K562 (cell line): Measurements from ENCODE around the gene MBOAT7. TPM values are rescaled to one million over a fixed set of nuclear protein-coding genes. Genes with fewer than 3 reads are reported as not detected.

ENCODE experiments used
- CAMTA2 ChIP-seq: fragments of 250-450 bp; sonication (Bioruptor Pico); conservative IDR thresholded peaks from 2 replicates; pipeline ENCODE4 v1.5.1; 2022
- FOXP4 ChIP-seq: sonication (generic); formaldehyde crosslinking; IDR thresholded peaks from 2 replicates; pipeline ENCODE4 v1.8.0; 2022; ENCODE audit warnings: mild to moderate bottlenecking, missing genetic modification reagents, borderline replicate concordance
- HDAC2 ChIP-seq: fragments of 450-650 bp; IDR thresholded peaks from 2 replicates; pipeline ENCODE4 v1.6.1; 2016; ENCODE audit warnings: mild to moderate bottlenecking
- MAZ ChIP-seq, 2 experiments: fragments of 450-650 bp in 1 of 2; sonication (generic) in 1 of 2; formaldehyde crosslinking; IDR thresholded peaks in 1 of 2; conservative IDR thresholded peaks in 1 of 2; 2 replicates each; pipeline versions ENCODE4 v1.4.0 to v1.5.0; 2020; ENCODE audit warnings: mild to moderate bottlenecking in 1 of 2, missing genetic modification reagents in 1 of 2
- MYC ChIP-seq, 2 experiments: fragments of 250-450 bp in 1 of 2; sonication (Bioruptor Pico) in 1 of 2; IDR thresholded peaks; 2 replicates each; pipeline versions ENCODE4 v1.5.1 to v1.6.1; 2012 to 2021; ENCODE audit warnings: low read depth in 2 of 2, borderline replicate concordance in 1 of 2, improper control_type of control experiment in 1 of 2, low read length in 1 of 2, mild to moderate bottlenecking in 1 of 2, moderate library complexity in 1 of 2
- PHF8 ChIP-seq: fragments of 200-600 bp; sonication (generic); IDR thresholded peaks from 2 replicates; pipeline ENCODE4 v1.6.1; 2012; ENCODE audit warnings: mixed run types, mild to moderate bottlenecking, inconsistent platforms, low read length, moderate library complexity, borderline replicate concordance
- SIN3A ChIP-seq, 2 experiments: fragments of 150-350 bp in 1 of 2; IDR thresholded peaks; 2 replicates each; pipeline ENCODE4 v1.6.1; 2011 to 2016; ENCODE audit warnings: borderline replicate concordance in 2 of 2, low read depth in 2 of 2, low read length in 2 of 2, mild to moderate bottlenecking in 2 of 2, moderate library complexity in 2 of 2; ENCODE audit not compliant: control insufficient read depth in 1 of 2
- SP1 ChIP-seq: sonication (generic); formaldehyde crosslinking; IDR thresholded peaks from 2 replicates; pipeline ENCODE4 v1.8.1; 2022; ENCODE audit warnings: mild to moderate bottlenecking, missing genetic modification reagents
- ZC3H11A ChIP-seq: IDR thresholded peaks from 2 replicates; pipeline ENCODE4 v1.6.1; 2012; ENCODE audit warnings: low read depth, low read length, improper control_type of control experiment
- ZHX1 ChIP-seq: fragments of 150-350 bp; conservative IDR thresholded peaks from 2 replicates; pipeline ENCODE4 v1.6.1; 2014; ENCODE audit warnings: low read length
- polyA plus RNA-seq, 8 experiments: library from polyadenylated mRNA; depleted of rRNA in 4 of 8; stranded (reverse) in 5 of 8; unstranded in 3 of 8; fragments of >200 nt; fragmentation: Nextera tagmentation in 2 of 8; fragmentation: Illumina TruSeq in 1 of 8; extraction: Ambion mirVana in 2 of 8; extraction: Trizol in 1 of 8; gene quantifications; 2 replicates each; pipeline versions ENCODE4 v1.2.1 to v1.2.3, GENCODE V29; 2011 to 2014; ENCODE audit warnings: inconsistent platforms in 1 of 8, missing spikeins in 1 of 8
- total RNA-seq, 7 experiments: library from RNA; depleted of rRNA in 6 of 7; stranded (reverse); fragments of >200 nt in 6 of 7; fragmentation: Illumina TruSeq in 2 of 7; extraction: Trizol in 2 of 7; gene quantifications; 2 replicates each; pipeline versions ENCODE4 v1.2.1 to v1.2.3, GENCODE V29; 2011 to 2021; ENCODE audit warnings: low replicate concordance in 1 of 7

MBOAT7 gene
- total and polyA plus RNA-seq, 9 of the 15 experiments (the other 6 are each of a cell fraction or from before 2014, with no cell fraction given), result 1.4 to 153 (median 56.1) TPM

GRCh38 chr19:54162241-54162805 is 27.1 kb downstream of the MBOAT7 start (continued):
- no peak for TF ChIP-seq ZHX1
- peak; percentile 48; the same call in 1 of the 2 replicates for TF ChIP-seq MYC (IDR thresholded peaks at IDR 0.05; ENCODE audit: low read depth, low read length)
- no peak for TF ChIP-seq MYC (CRISPR knock-in tag; IDR thresholded peaks at IDR 0.05; ENCODE audit: borderline replicate concordance, low read depth)
- TF ChIP-seq MAZ (CRISPR knock-in tag; conservative IDR thresholded peaks at IDR 0.05 in 1 of 2, IDR thresholded peaks at IDR 0.05 in 1 of 2), result 0 out of 4 replicates have a peak, but pooled peaks of 1 of the 2 experiments have one; percentile 37
- TF ChIP-seq SP1, result peak; percentile 60; the same call in 1 of the 2 replicates
- 0 out of 2 replicates have a peak, but pooled peaks have one; percentile 65 for TF ChIP-seq HDAC2
- no peak for TF ChIP-seq FOXP4 (CRISPR knock-in tag)
- TF ChIP-seq SIN3A (IDR thresholded peaks at IDR 0.05; ENCODE audit: borderline replicate concordance in 2 of 2, control insufficient read depth in 1 of 2, low read depth in 2 of 2, low read length in 2 of 2), result peak; percentile 86 to 91; a peak in 3 of 4 replicates
- TF ChIP-seq PHF8, result peak; percentile 26; the same call in 1 of the 2 replicates
- no peak for TF ChIP-seq ZC3H11A
- no peak for TF ChIP-seq CAMTA2 (CRISPR knock-in tag)
